KBM-7 (cell line): ENCODE measurements around the gene SMARCC1.

Experiments used
- DNase-seq: peaks from one replicate; pipeline ENCODE4 v3.0.0-alpha.2; 2015
- in situ Hi-C: fragments of 300-500 bp; cut with MboI; formaldehyde crosslinking; loops from 2 replicates; pipeline ENCODE4 v1.14.3; 2020; ENCODE audit warnings: low sequenced_read_pairs, low pct_unique_long_range_greater_than_20kb, mixed read lengths

SMARCC1 gene

DNA sequence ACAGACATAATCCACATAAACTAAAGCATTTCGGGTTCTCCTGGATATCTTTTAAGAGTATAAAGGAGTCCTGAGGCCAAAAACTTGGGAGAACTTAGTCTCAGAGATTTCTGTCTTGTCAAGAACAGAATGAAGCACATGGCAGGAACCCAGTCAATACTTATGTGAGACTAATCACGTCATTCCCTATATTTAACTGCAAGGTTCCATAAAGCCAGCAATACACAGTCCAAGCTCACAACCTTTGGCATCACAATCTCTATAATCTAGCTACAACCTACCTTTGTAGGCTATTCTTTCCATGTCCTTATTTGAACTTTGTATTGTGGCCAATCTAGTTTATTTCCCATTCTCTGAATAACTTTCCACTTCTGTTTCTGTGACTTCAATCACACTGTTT is 134.1 kb downstream of the SMARCC1 start:
- in situ Hi-C loops, result no loop called here
- no peak for DNase-seq

DNA sequence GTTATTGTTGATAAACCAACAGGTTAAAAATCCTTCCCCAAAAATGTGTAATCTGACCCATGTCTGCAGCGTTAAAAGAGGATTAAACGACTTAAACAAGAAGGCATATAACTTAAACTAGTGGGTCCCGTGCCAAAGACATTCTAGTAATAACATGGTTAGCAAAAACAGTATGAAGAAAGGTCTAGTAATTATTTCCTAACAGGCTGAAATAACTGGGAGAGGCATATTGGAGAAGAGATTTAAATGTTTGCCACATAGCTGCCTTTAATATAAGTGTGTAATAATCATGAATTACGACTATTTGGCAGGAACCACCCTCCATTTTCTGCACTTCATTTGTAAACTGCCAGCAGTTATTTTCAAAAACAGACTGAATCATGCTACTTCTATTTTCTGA is 135.3 kb downstream of the SMARCC1 start:
- in situ Hi-C loops, result no loop called here
- no peak for DNase-seq

DNA sequence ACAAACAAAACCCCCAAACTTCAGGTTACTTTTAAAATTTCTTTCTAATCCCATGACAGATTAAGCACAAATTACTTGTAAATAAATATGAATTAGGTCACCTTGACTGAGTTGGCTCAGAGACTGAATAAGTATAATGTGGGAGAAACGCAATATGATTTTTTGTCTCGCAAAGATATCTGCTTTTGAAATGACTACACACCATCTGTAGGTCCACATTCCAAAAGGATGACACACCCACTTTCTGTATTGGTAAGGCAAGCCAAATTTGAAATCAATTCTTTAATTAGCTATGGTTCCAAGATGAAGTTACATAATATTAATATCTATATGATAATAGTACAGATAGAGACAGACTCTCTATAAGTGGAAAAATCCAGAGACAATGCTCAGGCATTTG is 136.1 kb downstream of the SMARCC1 start:
- in situ Hi-C loops, result no loop called here
- DNase-seq, result no peak

GRCh38 chr3:47643092-47643491 is 138.6 kb downstream of the SMARCC1 start:
- in situ Hi-C loops, result no loop called here

DNA sequence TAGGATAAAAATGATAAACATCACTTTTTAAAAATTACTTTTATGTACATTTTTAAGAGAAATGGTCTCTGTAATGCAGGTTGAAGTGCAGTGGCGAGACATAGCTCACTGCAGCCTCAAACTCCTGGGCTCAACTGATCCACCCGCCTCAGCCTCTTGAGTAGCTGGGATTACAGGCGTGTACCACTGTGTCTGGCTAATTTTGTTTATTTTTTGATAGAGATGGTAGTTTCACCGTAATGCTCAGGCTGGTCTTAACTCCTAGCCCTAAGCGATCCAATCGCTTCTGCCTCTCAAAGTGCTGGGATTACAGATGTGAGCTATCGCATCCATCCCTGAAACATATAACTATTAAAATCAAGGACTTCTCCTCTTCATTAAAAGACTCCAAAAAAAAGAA is 140.0 kb downstream of the SMARCC1 start:
- in situ Hi-C loops, result no loop called here
- no peak for DNase-seq

More at GRCh38 chr3:47643092-47643491, 138.6 kb downstream of the SMARCC1 start:
- no peak for DNase-seq

DNA sequence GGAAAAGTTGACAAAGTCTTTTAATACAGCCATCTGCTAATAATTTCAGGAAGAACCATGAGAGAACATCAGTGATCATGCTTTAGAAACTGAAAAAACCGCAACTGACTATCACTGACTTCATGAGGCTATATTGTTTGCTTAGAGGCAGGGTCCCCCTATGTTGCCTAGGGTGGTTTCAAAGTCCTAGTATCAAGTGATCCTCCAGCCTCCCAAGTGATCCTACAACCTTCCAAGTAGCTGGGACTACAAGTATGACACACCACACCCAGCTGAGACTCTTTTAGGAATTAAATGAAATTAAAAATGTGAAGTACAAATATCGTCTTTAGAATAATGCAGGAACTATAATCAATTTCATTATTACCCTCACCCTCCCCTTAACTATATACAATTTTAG is 144.8 kb downstream of the SMARCC1 start:
- in situ Hi-C loops, result no loop called here
- no peak for DNase-seq

DNA sequence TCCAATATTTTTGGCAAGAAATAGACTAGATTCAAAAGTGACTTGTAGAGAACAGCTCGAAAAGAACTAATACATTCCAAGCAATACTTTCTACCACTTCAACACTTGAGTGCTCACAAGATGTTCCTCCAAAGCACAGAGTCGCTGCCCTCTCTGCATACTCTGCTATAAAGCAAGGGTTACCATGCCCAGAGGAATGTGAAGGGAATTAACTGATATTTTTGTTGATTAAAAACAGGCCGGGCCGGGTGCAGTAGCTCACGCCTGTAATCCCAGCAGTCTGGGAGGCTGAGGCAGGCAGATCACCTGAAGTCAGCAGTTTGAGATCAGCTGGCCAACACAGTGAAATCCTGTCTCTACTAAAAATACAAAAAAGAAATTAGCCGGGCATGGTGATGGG is 145.5 kb downstream of the SMARCC1 start:
- no peak for DNase-seq
- in situ Hi-C loops, result no loop called here

DNA sequence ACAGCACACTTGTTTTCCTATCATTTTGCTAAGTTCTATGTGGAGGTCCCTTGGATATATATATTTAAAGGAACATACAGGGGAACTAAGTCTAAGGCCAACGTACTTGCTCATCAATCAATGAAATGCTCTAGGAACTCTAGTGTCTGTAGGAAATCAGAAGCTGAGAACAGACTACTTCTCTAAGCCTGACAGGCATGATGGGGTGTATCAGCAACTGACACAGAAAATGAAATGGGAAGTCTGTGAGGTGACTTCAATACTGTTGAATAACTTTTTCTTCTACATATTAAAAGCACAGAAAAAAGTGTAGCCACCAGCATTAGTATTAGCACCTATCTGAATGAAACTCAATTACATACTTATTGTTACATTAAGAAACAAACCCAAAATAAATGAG is 146.2 kb downstream of the SMARCC1 start:
- in situ Hi-C loops, result no loop called here
- no peak for DNase-seq

DNA sequence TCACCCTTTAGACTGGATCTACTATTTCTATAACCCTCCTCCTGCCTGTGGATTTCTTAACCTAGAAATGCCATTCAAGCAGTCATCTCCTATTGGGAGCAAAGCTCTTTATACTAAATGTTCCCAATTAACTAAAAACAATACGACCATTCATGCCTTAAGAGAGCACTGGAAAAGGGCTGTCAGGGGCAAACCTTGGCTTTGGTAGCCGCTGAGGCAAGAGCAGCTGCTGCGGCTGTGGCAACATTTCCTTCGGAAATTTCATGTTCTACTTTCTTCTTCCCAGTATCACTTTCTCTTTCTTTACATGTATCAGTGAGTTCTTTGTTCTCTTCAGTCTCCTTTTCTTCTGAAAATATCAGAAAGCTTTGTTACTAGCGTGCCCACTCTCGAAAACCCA is 146.7 kb downstream of the SMARCC1 start:
- in situ Hi-C loops, result no loop called here
- no peak for DNase-seq

DNA sequence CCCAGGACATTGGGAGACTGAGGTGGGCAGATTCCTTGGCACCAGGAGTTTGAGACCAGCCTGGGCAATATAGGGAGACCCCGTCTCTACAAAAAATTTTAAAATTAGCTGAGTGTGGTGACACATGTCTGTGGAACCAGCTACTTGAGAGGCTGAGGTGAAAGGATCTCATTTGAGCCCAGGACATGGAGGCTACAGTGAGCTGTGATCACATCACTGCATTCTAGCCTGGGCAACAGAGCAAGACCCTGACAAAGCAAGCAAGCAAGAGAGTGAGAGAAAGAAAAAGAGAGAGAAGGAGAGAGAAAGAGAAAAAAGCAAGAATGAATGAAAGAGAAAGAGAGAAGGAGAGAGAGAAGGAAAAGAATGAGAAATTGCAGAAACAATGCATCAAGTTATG is 150.9 kb downstream of the SMARCC1 start:
- no peak for DNase-seq
- in situ Hi-C loops, result no loop called here

- in situ Hi-C loops, result no loop called here
- DNase-seq, result no peak
These were observed 151.9 kb downstream of the SMARCC1 start for GRCh38 chr3:47629770-47630169.

- no peak for DNase-seq
- in situ Hi-C loops, result no loop called here
These were observed 153.3 kb downstream of the SMARCC1 start for GRCh38 chr3:47628426-47628825.

GRCh38 chr3:47622671-47623461 is 158.8 kb downstream of the SMARCC1 start:
- no peak for DNase-seq
- in situ Hi-C loops, result no loop called here

- in situ Hi-C loops, result no loop called here
- no peak for DNase-seq
These were observed 164.3 kb downstream of the SMARCC1 start for GRCh38 chr3:47617086-47618010.

DNA sequence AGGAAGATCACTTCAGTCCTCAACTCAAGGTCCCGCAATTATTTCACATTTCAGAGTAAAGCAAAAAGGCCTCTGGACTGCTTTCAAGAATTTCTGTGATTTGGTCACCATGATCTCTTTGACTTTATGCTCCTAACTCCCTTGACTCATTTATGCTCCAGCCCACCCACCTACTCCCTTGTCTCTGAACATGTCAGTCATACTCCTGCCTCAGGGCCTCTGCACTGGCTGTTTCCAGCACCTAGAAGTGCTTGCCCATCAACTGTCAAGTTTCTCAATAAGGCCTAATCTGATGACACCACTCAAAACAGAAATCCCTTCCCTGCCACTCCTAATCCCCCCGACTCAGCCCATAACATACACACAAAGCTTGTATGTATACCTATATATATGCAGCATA is 166.9 kb downstream of the SMARCC1 start:
- DNase-seq, result no peak
- in situ Hi-C loops, result no loop called here

DNA sequence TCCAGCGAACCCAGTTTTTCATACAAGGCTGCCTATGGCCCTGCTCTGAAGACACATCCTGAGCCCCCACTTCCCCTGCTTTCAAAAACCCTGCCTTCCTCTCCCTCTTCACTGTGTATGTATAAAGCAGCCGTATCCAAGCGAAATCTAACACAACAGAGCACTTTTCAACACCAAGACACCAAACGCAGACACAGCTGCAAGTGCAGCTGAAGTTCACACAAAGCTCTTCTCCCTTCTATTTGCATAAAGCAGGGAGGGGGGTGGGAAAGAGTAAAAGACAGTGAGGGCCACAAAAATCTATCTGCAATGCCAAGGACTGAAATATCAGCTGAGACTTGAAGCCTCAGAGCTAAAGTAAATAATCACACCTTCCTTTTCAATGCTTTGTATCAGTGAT is 168.0 kb downstream of the SMARCC1 start:
- in situ Hi-C loops, result no loop called here
- DNase-seq, result no peak

DNA sequence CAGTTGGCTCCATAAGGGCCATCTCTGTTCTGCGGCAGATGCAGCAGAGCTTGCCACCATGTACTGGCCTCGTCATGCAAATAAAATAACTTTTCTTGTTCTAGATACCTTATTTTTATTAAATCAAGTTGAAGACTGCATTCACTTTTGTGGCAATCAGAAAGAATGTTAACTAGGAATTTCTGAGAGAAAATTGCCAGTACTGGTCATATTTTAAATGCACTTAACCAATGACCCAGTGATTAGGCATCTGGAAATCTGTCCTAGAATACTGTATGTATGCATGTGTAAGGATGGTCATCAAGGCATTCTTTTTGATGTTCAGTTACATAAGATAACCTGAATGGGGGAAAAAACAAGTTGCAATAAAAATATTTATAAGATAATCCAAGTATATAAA is 168.8 kb downstream of the SMARCC1 start:
- no peak for DNase-seq
- in situ Hi-C loops, result no loop called here

DNA sequence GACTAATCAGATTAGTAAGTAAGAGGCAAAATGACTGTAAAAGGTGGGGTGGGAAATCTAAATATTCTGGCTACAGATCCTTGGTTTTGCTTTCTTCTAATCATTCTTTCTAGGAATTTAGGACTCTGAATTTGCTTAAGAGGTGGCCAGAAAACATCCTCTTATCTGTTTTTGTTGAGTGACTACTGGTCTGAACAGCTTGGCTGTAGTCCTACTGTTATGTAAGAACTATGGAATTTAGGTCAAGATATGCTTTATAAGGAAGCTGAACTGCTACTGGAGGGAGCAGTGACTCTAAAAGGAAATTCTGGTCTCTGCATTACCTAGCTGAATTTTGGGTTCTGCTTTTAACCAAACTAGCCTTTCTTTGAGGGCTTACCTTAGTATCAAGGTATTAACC is 169.5 kb downstream of the SMARCC1 start:
- in situ Hi-C loops, result no loop called here
- no peak for DNase-seq

GRCh38 chr3:47611576-47611975 is 170.1 kb downstream of the SMARCC1 start:
- no peak for DNase-seq

DNA sequence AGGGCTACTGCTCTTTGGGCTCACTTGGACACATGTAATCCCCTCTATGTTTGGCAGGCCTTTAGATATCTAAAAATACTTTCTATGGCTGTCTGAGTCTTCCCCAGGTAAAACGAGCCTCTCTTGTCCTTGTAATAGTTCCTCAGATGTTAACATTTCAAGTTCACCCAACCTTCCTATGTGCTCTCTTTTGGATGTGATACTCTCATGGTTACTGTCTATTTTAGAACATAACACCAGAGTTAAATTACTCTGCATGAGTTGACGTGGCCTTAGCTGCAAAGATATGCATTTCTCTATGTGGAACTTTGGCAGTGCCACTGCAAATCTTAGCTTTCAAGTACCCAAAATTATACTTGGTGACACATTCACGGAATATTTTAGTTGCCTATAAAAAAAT is 171.1 kb downstream of the SMARCC1 start:
- no peak for DNase-seq
- in situ Hi-C loops, result no loop called here

More at GRCh38 chr3:47611576-47611975, 170.1 kb downstream of the SMARCC1 start:
- in situ Hi-C loops, result no loop called here
